Measurements from ENCODE around the gene PLEKHA5.

The PLEKHA5 gene

DNA sequence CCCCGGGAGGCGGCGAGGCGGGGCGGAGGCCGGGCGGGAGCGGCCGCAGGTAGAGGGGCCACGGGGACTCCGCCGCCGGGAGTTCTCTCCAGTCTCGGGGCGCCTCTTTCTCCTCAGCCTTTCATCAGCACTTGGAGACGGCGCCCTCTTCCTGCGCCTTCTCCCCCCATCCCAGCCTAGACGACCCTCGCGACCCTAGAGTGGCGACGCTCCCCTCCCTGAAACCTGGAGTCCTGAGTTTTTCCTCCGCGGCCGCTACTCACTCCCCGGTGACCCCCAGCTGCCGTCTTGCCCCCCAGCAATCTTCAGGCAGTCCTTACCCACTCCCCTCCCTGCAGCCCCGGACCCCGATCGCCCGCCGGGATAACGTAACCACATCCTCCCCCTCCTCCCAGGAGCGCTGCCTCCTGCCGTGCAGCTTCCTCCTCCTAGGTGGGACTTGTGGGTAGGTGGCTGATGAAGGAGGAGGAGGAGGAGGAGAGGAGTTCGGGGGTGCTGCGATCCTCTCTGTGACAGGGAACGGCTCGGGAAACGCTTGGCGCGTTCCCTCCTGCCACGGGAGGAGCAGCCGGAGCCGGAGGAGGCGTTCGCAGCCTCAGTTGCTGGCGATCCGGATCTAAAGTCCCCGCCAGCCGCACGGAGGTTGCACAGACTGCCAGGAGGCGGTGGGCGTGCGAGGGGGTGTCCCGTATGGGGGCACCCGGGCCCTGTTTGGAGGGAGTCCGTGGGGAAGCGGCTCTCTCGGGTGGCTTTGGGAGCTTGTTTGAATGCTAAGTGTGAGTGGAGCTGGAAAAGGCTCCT lies 891 bp downstream of the PLEKHA5 start:
- no peak for DNase-seq (ENCODE audit: low read depth)

DNA sequence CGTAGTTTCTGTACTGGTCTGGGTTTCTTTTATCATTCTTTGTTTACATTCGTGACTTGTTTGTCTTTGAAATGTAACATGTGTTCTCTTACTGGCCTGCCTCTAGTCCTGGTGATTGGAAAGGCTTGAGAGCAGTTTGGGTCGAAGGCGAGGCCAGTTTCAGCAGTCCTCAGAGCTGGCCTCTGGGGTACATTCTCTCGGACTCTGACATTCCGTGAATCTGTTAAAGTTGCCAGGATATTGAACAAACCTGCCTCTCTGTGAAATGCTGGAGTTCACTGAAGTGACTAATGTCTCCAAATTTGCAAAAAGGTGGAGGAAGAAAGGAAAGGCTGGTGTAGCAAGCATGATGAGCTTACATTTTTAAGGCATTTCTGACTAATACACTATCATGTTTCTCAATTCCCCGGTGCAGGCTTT lies 1.5 kb downstream of the PLEKHA5 start:
- no peak for DNase-seq (ENCODE audit: low read depth)

GRCh38 chr12:19138551-19138950 lies 9.0 kb downstream of the PLEKHA5 start:
- DNase-seq (ENCODE audit: low read depth): no peak

DNA sequence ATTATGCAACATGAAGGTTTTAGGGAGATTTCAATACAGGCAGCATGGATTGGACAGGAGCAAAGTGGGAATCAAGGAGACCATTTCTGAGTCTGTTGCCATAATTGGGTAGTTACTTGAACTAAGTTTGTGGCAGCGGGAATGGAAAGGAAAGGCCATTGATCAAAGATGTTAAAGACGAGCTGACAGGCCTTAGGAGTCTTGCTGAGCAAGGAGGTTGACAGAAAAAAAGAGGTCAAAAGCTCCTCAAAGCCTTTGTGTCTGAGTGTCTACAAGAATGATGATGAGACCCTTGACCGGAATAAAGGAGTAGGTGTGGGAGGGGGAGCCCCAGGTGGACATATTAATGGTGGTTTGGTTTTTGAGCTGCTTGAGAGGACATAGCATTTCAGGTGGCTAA lies 9.4 kb downstream of the PLEKHA5 start:
- no peak for DNase-seq (ENCODE audit: low read depth)

DNA sequence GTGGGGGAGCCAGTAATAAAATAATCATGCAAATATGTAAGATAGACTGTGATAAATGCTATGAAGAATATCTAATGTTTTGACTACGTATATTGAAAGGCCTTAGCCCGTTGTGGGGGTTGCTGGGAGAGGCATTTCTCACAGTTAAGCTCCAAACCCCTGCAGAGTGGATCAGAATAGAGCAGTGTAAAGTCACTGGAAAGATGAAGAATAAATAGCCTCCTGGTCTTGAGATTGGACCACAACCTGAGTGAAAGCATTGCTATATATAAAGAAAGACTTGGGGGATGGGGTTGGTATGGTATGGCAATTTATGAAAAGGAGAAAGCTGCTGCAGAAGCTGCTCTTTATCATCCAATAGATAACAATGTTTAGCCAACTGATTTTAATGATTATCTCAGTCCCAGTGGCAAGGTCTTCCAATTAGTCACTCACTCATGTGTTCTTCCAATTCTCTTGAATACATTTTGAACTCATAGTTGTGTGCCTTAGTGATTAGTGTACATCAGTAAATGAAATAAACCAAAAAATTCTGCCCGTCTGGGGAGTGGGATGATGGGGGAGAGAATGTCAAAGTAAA lies 10.2 kb downstream of the PLEKHA5 start:
- no peak for DNase-seq (ENCODE audit: low read depth)

DNA sequence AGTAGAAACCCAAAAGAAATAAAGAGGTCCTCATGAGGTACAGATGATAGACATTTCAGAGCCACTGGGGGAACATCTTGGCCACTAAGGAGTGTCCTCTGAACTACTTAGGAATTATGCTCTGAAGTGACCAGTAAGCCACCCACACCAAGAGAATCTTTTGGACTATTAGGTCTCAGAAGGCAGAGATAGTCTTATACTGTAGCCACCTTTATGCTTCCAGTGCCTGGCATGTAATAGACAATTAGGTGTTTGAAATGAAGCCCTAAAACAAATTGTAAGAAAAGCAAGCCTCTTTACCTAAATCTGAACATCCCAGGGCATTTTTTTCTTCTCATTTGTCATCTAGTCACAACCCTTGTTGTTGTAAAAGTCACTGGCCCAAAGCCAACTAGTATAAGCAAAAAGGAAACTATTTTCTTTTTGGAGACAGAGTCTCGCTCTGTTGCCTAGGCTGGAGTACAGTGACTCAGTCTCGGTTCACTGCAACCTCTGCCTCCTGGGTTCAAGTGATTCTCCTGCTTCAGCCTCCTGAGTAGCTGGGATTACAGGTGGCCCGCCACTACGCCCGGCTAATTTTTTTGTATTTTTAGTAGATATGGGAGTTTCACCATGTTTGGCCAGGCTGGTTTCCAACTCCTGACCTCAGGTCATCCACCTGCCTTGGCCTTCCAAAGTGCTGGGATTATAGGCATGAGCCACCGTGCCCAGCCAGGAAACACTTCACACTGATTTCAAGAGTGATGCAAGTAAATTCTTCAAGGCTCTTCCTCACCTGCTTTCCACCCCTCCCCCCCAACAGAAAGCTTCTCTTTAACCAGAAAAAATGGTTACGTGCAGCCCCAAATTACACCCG lies 11.1 kb downstream of the PLEKHA5 start:
- no peak for DNase-seq (ENCODE audit: low read depth)

GRCh38 chr12:19142499-19142898 lies 13.0 kb downstream of the PLEKHA5 start:
- DNase-seq (ENCODE audit: low read depth): no peak

- no peak for DNase-seq (ENCODE audit: low read depth)
These were observed 14.8 kb downstream of the PLEKHA5 start for GRCh38 chr12:19144287-19144686.

DNA sequence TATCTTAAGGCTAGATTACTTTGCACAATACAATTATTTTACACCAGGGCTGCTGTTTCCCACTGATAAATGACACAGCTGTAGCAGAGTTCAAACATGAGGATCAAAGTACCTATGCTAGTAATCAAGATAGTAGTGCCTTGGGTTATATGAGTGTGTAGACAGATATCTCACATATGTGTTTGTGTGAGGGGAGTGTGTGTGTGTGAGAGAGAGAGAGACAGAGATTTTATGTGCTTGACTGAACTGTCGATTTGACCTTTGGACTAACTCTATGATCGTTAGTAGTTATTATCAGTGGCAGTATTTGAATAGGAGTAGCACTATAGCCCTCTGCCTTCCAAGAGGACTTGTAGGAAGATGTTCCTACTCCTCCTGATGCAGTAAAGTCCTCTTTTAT lies 15.5 kb downstream of the PLEKHA5 start:
- DNase-seq (ENCODE audit: low read depth): no peak

DNA sequence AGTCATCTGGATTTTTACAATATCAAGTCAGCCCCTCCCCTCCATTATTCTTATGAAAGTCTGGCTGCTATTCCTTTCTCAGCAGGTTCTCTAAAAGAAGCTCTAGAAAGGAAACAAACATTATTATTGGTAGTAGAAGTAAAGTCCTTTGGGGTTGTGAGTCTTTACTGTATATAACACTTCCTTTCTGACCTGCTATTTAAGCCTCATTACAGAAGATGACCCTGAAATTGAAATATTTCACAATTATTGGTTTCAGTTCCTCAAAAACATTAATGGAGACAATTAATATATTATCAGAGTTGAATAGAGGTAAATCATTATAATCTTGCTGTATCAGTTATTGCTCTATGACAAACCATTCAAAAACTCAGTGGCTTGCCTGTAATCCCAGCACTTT lies 19.3 kb downstream of the PLEKHA5 start:
- DNase-seq (ENCODE audit: low read depth): no peak

DNA sequence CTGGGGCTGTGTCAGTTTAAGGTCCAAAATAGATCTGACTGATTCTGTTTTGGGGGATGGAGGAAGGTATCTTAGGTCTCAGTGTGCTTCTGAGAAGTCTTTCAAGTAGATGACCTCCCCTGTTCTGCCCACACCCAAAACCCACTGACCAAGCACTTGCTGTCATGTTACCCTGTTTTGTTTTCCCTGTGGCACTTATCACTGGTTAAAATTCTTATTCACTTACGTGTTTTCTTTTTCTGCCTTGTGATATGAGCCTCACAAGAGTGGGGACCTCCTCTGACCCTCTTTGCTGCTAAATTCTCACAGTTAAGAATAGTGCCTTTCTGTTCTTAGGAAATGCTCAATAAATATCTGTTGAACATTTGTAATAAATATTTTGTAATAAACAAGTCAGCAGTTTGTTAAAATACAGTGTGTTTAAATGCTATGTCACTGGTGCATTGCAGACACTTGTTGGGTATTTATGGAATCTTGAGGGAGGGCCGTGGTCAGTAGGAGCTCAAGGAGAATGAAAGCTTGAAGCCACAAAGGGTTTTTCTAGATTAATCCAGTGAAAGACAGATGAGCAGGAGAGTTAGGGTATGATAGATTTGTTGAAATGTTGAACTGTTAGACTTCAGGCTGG lies 20.9 kb downstream of the PLEKHA5 start:
- DNase-seq (ENCODE audit: low read depth): no peak

GRCh38 chr12:19151298-19151697 lies 21.8 kb downstream of the PLEKHA5 start:
- DNase-seq (ENCODE audit: low read depth): no peak

- no peak for DNase-seq (ENCODE audit: low read depth)
These were observed 23.9 kb downstream of the PLEKHA5 start for GRCh38 chr12:19153396-19153795.

DNA sequence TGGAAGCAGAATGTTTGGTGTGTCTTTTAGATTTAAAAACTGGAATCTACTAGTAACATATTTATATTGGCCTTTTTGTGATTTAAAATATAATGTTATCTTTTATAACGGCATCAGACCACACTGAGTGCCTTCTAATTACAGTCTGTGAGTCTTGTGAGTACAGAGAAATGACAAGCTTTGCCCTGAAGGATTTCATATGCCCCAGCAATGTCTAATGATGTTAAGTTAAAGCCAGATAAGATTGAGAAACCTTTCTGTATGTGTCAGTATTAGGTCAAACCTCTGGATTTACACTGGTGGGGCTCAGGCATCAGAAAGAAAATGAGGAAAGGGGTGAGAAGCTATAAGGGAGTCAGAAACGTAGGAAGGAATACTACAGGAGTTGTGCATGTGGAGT lies 25.2 kb downstream of the PLEKHA5 start:
- DNase-seq (ENCODE audit: low read depth): no peak

- DNase-seq (ENCODE audit: low read depth): no peak
These were observed 26.6 kb downstream of the PLEKHA5 start for GRCh38 chr12:19155981-19156734.

- DNase-seq (ENCODE audit: low read depth): no peak
These were observed 29.4 kb downstream of the PLEKHA5 start for GRCh38 chr12:19158923-19159322.

DNA sequence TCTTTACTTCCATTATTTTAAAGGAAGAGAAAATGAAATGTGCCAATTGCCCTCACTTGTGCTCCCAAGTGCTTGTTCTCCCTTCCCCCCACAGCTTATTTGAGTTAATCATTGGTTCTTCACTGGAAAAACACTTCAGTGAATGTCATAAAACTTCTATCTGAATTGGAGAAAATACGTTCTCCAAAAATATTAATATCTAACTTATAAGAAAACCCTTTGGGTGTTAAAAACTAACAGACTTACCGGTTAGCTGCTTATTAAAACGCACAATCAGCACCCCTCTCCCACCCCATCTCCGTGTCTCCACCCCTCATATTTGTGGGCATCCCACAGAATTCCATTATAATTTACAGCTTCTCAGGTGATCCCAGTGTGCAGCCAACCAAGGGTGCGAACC lies 31.7 kb downstream of the PLEKHA5 start:
- DNase-seq (ENCODE audit: low read depth): no peak

DNA sequence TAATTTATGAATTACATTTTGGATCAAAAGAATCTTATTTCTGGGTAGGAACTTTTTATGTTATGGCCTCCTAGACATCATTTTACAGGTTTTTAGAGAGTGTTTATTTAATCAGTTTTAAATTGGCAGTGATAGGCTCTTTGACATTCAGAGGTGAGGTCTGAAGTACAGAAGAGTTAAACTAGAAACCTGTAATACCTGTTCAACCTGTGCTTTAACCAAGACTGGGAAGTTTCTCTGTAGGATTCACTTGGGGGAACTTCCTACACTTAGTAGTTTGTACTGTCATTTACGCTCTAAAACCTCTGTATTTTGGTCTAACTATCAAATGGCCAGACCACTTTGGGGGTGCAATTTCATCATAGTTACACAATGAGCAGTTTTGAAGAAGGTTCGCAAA lies 35.9 kb downstream of the PLEKHA5 start:
- no peak for DNase-seq (ENCODE audit: low read depth)

DNA sequence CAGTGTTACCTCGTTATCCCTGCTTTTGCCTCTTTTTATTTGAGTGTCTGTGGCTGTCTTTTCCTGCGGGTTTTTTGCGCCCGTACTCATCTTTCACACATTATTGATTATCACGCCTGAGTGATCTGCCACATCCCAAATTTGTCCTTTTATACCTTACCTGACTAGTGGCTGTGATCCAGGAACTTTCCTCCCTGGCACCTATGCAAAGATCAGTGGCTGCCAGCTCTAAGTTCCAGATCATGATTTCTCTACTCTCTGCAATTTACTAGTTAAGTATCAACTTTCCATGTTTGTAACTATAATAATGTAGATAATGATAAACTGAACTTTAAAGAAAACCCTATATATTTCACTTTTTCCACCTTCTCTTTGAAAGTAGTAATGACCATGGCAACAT lies 36.9 kb downstream of the PLEKHA5 start:
- DNase-seq (ENCODE audit: low read depth): no peak

GRCh38 chr12:19166956-19167355 lies 37.4 kb downstream of the PLEKHA5 start:
- no peak for DNase-seq (ENCODE audit: low read depth)

DNA sequence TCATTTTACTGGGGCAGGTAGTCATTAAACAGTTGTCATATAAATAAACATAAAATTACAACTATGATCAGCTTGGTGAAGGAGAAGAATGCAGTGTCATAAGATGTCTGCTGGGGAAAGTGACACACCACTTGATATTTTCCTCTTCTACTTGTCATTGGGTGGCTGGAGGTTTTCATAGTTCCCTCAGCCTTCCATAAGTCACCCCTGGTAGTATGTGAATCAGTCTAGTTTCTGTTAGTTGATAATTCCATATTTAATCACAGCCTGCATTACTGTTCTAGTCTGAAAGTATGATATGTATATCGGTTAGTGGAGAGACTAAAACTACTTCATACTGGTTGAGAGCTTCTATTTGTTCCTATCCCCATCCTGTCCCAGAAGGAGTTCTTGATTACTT lies 38.2 kb downstream of the PLEKHA5 start:
- DNase-seq (ENCODE audit: low read depth): no peak

DNA sequence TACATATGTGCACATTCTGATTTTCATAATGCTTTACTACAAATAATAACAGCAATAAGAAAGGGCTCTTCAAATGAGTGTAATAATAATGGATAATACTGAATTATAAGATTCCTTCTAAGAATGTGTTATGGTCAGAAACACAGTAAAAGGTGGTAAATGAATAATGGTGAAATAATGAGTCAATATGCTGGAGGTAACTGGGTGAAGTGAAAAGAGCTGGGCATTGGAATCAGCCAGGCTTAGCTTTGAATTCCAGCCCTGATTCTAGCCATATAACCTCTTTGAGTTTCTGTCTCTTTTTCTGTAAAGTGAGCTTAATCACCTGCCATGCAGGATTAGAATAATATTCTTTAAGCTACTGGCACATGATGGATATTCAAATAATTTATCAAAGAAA lies 39.1 kb downstream of the PLEKHA5 start:
- DNase-seq (ENCODE audit: low read depth): no peak
